Trophoblast cell (in vitro differentiated cells and primary cell): ENCODE results near the gene GPR55.

ENCODE experiments used
- DNase-seq, 2 donors: peaks; one replicate each; pipeline ENCODE4 v3.0.0-alpha.2; 2016
- H2AFZ ChIP-seq: 2 replicates; pipeline ENCODE4 v1.6.1; 2013; ENCODE audit warnings: low read length, moderate library complexity, mild to moderate bottlenecking; ENCODE audit not compliant: insufficient read depth, poor library complexity
- H2AK5ac ChIP-seq: 2 replicates; pipeline ENCODE4 v1.6.1; 2013; ENCODE audit warnings: mild to moderate bottlenecking, low read length
- H2BK120ac ChIP-seq: 2 replicates; pipeline ENCODE4 v1.6.1; 2013; ENCODE audit warnings: low read length, mild to moderate bottlenecking, moderate library complexity; ENCODE audit not compliant: insufficient read depth, poor library complexity
- H2BK12ac ChIP-seq: 2 replicates; pipeline ENCODE4 v1.6.1; 2013; ENCODE audit warnings: mild to moderate bottlenecking, low read length, moderate library complexity
- H2BK5ac ChIP-seq: 2 replicates; pipeline ENCODE4 v1.6.1; 2013; ENCODE audit warnings: low read length, low read depth, moderate library complexity, mild to moderate bottlenecking; ENCODE audit not compliant: poor library complexity
- H3K14ac ChIP-seq: 2 replicates; pipeline ENCODE4 v1.6.1; 2013; ENCODE audit warnings: mild to moderate bottlenecking, low read length
- H3K18ac ChIP-seq: 2 replicates; pipeline ENCODE4 v1.6.1; 2013; ENCODE audit warnings: mild to moderate bottlenecking, low read length
- H3K23ac ChIP-seq: 2 replicates; pipeline ENCODE4 v1.6.1; 2013; ENCODE audit warnings: low read length
- H3K27ac ChIP-seq: 2 replicates; pipeline ENCODE4 v1.5.1; 2013; ENCODE audit warnings: low read depth, mild to moderate bottlenecking, inconsistent platforms, low read length, moderate library complexity
- H3K27me3 ChIP-seq: 2 replicates; pipeline ENCODE4 v1.6.1; 2013; ENCODE audit warnings: inconsistent platforms, mild to moderate bottlenecking, low read length, moderate library complexity; ENCODE audit not compliant: insufficient read depth
- H3K36me3 ChIP-seq, 2 experiments: 1 replicate in 1 of 2; 2 replicates in 1 of 2; pipeline ENCODE4 v1.6.1; 2013; ENCODE audit warnings: low read length in 2 of 2, mild to moderate bottlenecking in 2 of 2, moderate library complexity in 1 of 2; ENCODE audit not compliant: insufficient read depth in 2 of 2, control insufficient read depth in 1 of 2
- H3K4ac ChIP-seq: 2 replicates; pipeline ENCODE4 v1.6.1; 2013; ENCODE audit warnings: low read depth, mild to moderate bottlenecking, low read length, moderate library complexity
- H3K4me1 ChIP-seq, 2 experiments: 1 replicate in 1 of 2; 2 replicates in 1 of 2; pipeline ENCODE4 v1.6.1; 2013; ENCODE audit warnings: low read length in 2 of 2, mild to moderate bottlenecking in 2 of 2, moderate library complexity in 1 of 2; ENCODE audit not compliant: insufficient read depth in 2 of 2, control insufficient read depth in 1 of 2
- H3K4me2 ChIP-seq: 2 replicates; pipeline ENCODE4 v1.6.1; 2013; ENCODE audit warnings: inconsistent platforms, mild to moderate bottlenecking, low read length, moderate library complexity
- H3K4me3 ChIP-seq: 2 replicates; pipeline ENCODE4 v1.5.1; 2013; ENCODE audit warnings: mild to moderate bottlenecking, low read depth, low read length, inconsistent platforms
- H3K79me1 ChIP-seq: one replicate; pipeline ENCODE4 v1.6.1; 2013; ENCODE audit warnings: low read length
- H3K79me2 ChIP-seq: 2 replicates; pipeline ENCODE4 v1.6.1; 2013; ENCODE audit warnings: low read length, mild to moderate bottlenecking; ENCODE audit not compliant: control insufficient read depth, insufficient read depth, poor library complexity
- H3K9ac ChIP-seq: 2 replicates; pipeline ENCODE4 v1.6.1; 2013; ENCODE audit warnings: mild to moderate bottlenecking, low read length
- H3K9me3 ChIP-seq: 2 replicates; pipeline ENCODE4 v1.6.1; 2013; ENCODE audit warnings: low read depth, mild to moderate bottlenecking, control low read depth, inconsistent platforms, low read length; ENCODE audit not compliant: insufficient read depth
- H4K12ac ChIP-seq: 2 replicates; pipeline ENCODE4 v1.6.1; 2013; ENCODE audit warnings: low read depth, mild to moderate bottlenecking, low read length, moderate library complexity
- H4K8ac ChIP-seq: 2 replicates; pipeline ENCODE4 v1.6.1; 2013; ENCODE audit warnings: low read depth, mild to moderate bottlenecking, low read length, moderate library complexity
- H4K91ac ChIP-seq: one replicate; pipeline ENCODE4 v1.6.1; 2013; ENCODE audit warnings: low read depth, mild to moderate bottlenecking, low read length, moderate library complexity
- WGBS: extraction: QIAGEN DNeasy Blood & Tissue Kit; methylation state at CpG from one replicate; pipeline ENCODE4 v1.1.7; 2013; ENCODE audit warnings: missing lambda C conversion rate; ENCODE audit not compliant: insufficient read length, insufficient coverage; ENCODE audit errors: extremely low coverage; 5-methylcytosine and 5-hydroxymethylcytosine counted together

GPR55 gene

DNA sequence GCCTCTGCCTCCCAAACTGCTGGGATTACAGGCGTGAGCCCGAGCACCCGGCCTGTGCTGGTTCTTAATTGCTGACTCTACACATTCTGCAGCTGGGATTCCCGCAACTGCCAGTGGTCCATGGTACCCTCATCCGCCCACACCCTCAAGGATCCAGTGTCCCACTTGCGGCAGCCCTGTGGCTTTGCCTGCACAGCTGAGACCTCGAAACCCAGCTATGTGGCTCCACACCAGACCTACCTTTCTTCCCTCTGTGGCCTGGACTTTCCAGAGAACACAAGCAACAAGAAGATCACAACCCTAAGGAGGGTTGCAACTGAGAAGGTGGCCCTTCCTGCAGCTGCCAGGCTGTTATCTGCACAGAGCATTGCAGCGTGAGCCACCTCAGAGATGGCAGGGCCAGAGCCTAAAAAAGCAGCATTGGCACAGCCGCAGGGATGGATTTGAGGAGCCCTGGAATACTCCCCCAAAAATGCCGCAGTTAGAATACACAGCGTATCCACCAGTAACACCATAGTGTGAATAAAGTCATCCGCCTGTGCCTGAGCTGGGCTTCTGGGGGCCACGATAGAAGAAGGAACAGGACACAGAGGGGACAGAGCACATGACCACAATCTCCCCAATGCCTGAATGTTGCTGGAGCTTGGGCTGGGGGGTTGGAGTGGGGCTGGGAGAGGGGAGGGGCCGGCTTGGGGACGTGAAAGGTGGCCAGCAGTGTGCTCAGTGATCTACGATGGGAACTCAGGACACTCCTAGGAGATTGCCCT lies 1.9 kb downstream of the GPR55 start:
- Histone ChIP-seq H3K27me3 (no peaks in the 10 kb centered on the region), H3K14ac (no peak overlapping the region), H2BK12ac (no peak overlapping the region), H3K4me3 (no peak overlapping the region), H2AFZ (no peak overlapping the region), H3K4me1 (no peaks in the 10 kb centered on the region), H3K79me2 (no peaks in the 10 kb centered on the region), H3K36me3 (no peaks in the 10 kb centered on the region), H3K4ac (no peak overlapping the region), H4K12ac (no peak overlapping the region), H3K79me1 (no peaks in the 10 kb centered on the region), H4K91ac (no peak overlapping the region), H3K4me2 (no peak overlapping the region), H3K9me3 (no peaks in the 10 kb centered on the region), H2AK5ac (no peak overlapping the region), H3K27ac (no peak overlapping the region), H3K18ac (no peak overlapping the region), H3K9ac (no peak overlapping the region), H2BK120ac (no peak overlapping the region), H3K23ac (no peak overlapping the region), H2BK5ac (no peak overlapping the region), H4K8ac (no peak overlapping the region)
- no CpG with 5 or more reads among the region's 16 CpGs for WGBS
- DNase-seq, result no peak

DNA sequence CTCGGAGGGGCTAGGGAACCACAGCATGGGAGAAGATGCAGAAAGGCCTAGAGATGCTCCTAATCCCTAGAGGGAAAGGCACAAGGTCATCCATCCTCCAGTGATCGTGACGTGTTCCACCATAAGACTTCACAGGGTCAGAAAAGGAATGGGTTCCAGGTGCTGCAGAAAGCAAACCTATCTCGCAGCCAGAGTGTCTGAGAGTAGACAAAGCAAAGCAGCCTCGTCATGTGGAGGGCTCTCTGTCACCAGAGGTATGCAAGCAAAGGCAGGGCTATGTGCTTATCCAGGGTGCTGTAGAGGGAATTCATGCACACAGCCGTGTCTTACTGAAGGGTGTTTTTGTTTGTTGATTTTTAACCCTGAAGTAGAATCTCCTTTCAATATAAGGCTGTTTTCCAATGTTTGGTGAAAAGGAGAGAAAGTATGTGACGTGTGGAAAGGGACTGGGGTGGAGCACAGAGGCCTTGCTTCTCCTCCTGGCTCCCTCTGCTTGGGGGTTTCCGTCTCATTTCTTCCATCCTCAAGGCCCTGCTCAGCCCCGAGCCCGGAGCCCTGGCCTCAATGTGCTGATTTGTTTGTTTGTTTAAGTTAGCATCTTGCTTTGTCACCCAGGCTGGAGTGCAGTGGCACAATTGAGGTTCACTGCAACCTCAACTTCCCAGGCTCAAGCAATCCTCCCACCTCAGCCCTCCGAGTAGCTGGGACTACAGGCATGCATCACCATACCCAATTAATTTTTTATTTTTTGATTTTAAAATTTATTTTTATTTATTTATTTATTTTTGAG lies 3.0 kb downstream of the GPR55 start:
- Histone ChIP-seq H4K91ac (no peak overlapping the region), H3K27ac (no peak overlapping the region), H3K14ac (no peak overlapping the region), H3K4ac (no peak overlapping the region), H3K9me3 (no peaks in the 10 kb centered on the region), H3K4me2 (no peak overlapping the region), H4K12ac (no peak overlapping the region), H3K18ac (no peak overlapping the region), H3K79me1 (no peaks in the 10 kb centered on the region), H3K79me2 (no peaks in the 10 kb centered on the region), H3K4me1 (no peaks in the 10 kb centered on the region), H3K27me3 (no peaks in the 10 kb centered on the region), H2BK5ac (no peak overlapping the region), H4K8ac (no peak overlapping the region), H2BK12ac (no peak overlapping the region), H3K4me3 (no peak overlapping the region), H2BK120ac (no peak overlapping the region), H3K36me3 (no peaks in the 10 kb centered on the region), H3K9ac (no peak overlapping the region), H3K23ac (no peak overlapping the region), H2AFZ (no peak overlapping the region), H2AK5ac (no peak overlapping the region)
- WGBS, result no CpG with 5 or more reads among the region's 11 CpGs
- peak in 1 of 2 donors; percentile 9 for DNase-seq

DNA sequence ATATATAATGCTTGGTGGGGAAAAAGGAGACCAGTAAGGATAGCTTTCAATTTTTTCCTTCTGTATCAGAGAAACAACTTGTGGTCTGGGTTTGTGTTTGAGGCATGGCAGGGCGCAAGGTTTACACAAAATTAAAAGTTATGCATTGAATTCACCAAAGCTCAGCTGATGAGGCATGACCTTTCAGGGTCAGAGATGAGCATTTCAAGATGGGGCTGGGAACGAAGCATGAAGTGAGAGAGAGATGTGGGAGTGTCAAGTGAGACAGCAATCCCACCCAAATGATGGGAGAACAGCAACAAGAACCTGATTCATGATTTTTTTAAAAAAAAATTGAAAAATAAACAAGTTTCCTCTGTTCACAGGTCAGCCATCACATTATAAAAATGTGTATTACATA lies 4.9 kb downstream of the GPR55 start:
- no CpG with 5 or more reads among the region's 2 CpGs for WGBS
- Histone ChIP-seq H4K91ac (no peak overlapping the region), H3K14ac (no peak overlapping the region), H3K23ac (no peak overlapping the region), H3K9ac (no peak overlapping the region), H2AFZ (no peak overlapping the region), H2AK5ac (no peak overlapping the region), H3K4ac (no peak overlapping the region), H2BK120ac (no peak overlapping the region), H3K79me1 (no peaks in the 10 kb centered on the region), H2BK5ac (no peak overlapping the region), H3K79me2 (no peaks in the 10 kb centered on the region), H3K4me2 (no peak overlapping the region), H3K18ac (no peak overlapping the region), H3K4me1 (no peaks in the 10 kb centered on the region), H4K8ac (no peak overlapping the region), H3K4me3 (no peak overlapping the region), H3K36me3 (no peaks in the 10 kb centered on the region), H4K12ac (no peak overlapping the region), H3K9me3 (no peaks in the 10 kb centered on the region), H3K27ac (no peak overlapping the region), H2BK12ac (no peak overlapping the region), H3K27me3 (no peaks in the 10 kb centered on the region)
- no peak for DNase-seq

DNA sequence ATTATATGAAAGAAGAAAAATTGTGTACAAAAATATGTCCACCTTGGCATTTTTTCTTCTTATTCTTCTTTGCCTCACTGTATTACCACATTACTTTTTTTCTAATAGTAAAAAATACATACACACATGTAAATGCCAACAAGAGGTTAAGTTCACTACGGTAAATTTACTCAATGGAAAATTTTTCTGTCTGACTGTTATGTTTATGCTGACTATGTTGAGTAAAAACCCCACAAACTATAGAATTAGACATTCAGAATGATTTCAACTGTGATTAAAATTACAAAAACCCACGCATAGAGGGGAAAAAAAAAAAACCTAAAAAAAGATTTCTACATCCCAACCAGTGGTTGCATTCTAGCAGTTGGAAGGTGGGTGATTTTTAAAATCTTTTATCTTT lies 5.4 kb downstream of the GPR55 start:
- H3K9ac ChIP-seq, result no peak overlapping the region
- no peak overlapping the region for H3K14ac ChIP-seq
- H3K27ac ChIP-seq, result no peak overlapping the region
- no peak overlapping the region for H3K23ac ChIP-seq
- H3K4ac ChIP-seq, result no peak overlapping the region
- no peaks in the 10 kb centered on the region for H3K36me3 ChIP-seq
- no peak overlapping the region for H3K4me2 ChIP-seq
- no peaks in the 10 kb centered on the region for H3K79me2 ChIP-seq
- no peak overlapping the region for H2BK5ac ChIP-seq
- H4K91ac ChIP-seq, result no peak overlapping the region
- H3K4me1 ChIP-seq, result no peaks in the 10 kb centered on the region
- H2BK120ac ChIP-seq, result no peak overlapping the region
- H2AFZ ChIP-seq, result no peak overlapping the region
- no CpG with 5 or more reads among the region's 2 CpGs for WGBS
- no peak overlapping the region for H3K18ac ChIP-seq
- H3K79me1 ChIP-seq, result no peaks in the 10 kb centered on the region
- no peak overlapping the region for H3K4me3 ChIP-seq
- no peaks in the 10 kb centered on the region for H3K9me3 ChIP-seq
- H4K8ac ChIP-seq, result no peak overlapping the region
- no peak for DNase-seq
- no peak overlapping the region for H4K12ac ChIP-seq
- no peak overlapping the region for H2BK12ac ChIP-seq
- H3K27me3 ChIP-seq, result no peaks in the 10 kb centered on the region
- no peak overlapping the region for H2AK5ac ChIP-seq
